SIG-M5 treated with dmso at 0.1 percent for 504 hours (cell line): ENCODE results near the gene KCNT1.

ENCODE experiments used
- DNase-seq: peaks from one replicate; lab custom pipeline; 2025; ENCODE audit not compliant: unreplicated experiment; lab: John Stamatoyannopoulos, UW

Gene KCNT1

GRCh38 chr9:135762921-135763320 is 60.9 kb downstream of the KCNT1 start:
- no peak for DNase-seq

- no peak for DNase-seq
Measured at GRCh38 chr9:135763716-135764446, 61.9 kb downstream of the KCNT1 start.

GRCh38 chr9:135764731-135765130 is 62.7 kb downstream of the KCNT1 start:
- no peak for DNase-seq

GRCh38 chr9:135765416-135765815 is 63.4 kb downstream of the KCNT1 start:
- no peak for DNase-seq

GRCh38 chr9:135766251-135766650 is 64.3 kb downstream of the KCNT1 start:
- DNase-seq, result no peak

- DNase-seq, result no peak
Measured at GRCh38 chr9:135766707-135767106, 64.7 kb downstream of the KCNT1 start.

- no peak for DNase-seq
Measured at GRCh38 chr9:135768516-135769218, 66.7 kb downstream of the KCNT1 start.

GRCh38 chr9:135769489-135770202 is 67.7 kb downstream of the KCNT1 start:
- DNase-seq, result no peak

GRCh38 chr9:135770203-135770535 is 68.2 kb downstream of the KCNT1 start:
- no peak for DNase-seq

- no peak for DNase-seq
Measured at GRCh38 chr9:135770771-135771170, 68.8 kb downstream of the KCNT1 start.

GRCh38 chr9:135771401-135772051 is 69.5 kb downstream of the KCNT1 start:
- DNase-seq, result no peak

- no peak for DNase-seq
Measured at GRCh38 chr9:135772056-135772646, 70.2 kb downstream of the KCNT1 start.

GRCh38 chr9:135772702-135773493 is 70.9 kb downstream of the KCNT1 start:
- no peak for DNase-seq

GRCh38 chr9:135773530-135774238 is 71.7 kb downstream of the KCNT1 start:
- DNase-seq, result no peak

GRCh38 chr9:135774239-135774747 is 72.3 kb downstream of the KCNT1 start:
- no peak for DNase-seq

GRCh38 chr9:135774794-135775525 is 73.0 kb downstream of the KCNT1 start:
- DNase-seq, result no peak

- no peak for DNase-seq
Measured at GRCh38 chr9:135775911-135776310, 73.9 kb downstream of the KCNT1 start.

GRCh38 chr9:135776893-135777622 is 75.1 kb downstream of the KCNT1 start:
- no peak for DNase-seq
